Peyer's patch (tissue), 4 donors: ENCODE results near the gene MYBPC1. TPM values are rescaled to one million over a fixed set of nuclear protein-coding genes. Genes with fewer than 3 reads are reported as not detected.
"Not testable (repeated sequence)": the region's sequence is repeated elsewhere in the genome, so short reads cannot be mapped to it uniquely, and the experiment has no call there.

ENCODE experiments used
- DNase-seq, 3 donors: peaks; one replicate each; pipeline ENCODE4 v3.0.0-alpha.2; 2017 to 2019
- H3K27ac ChIP-seq, 4 donors: fragments of 200-600 bp; sonication (generic); one replicate each; pipeline ENCODE4 v1.5.1; 2016 to 2019
- H3K27me3 ChIP-seq, 2 donors: fragments of 200-600 bp; sonication (generic); one replicate each; pipeline ENCODE4 v1.5.1; 2019
- H3K36me3 ChIP-seq, 3 donors: fragments of 200-600 bp; sonication (generic); one replicate each; pipeline ENCODE4 v1.5.1; 2016 to 2019
- H3K4me1 ChIP-seq, 4 donors: fragments of 200-600 bp; sonication (generic); one replicate each; pipeline ENCODE4 v1.5.1; 2016 to 2019
- H3K4me3 ChIP-seq, 4 donors: fragments of 200-600 bp; sonication (generic); 1 replicate in 3 of 4; 2 replicates in 1 of 4; pipeline ENCODE4 v1.5.1; 2016 to 2019; ENCODE audit warnings: mild to moderate bottlenecking in 1 of 4
- H3K9me3 ChIP-seq, 4 donors: fragments of 200-600 bp; sonication (generic); one replicate each; pipeline ENCODE4 v1.5.1; 2016 to 2019; ENCODE audit warnings: mild to moderate bottlenecking in 1 of 4
- POLR2A ChIP-seq, 2 donors: fragments of 450-650 bp; IDR thresholded peaks; one replicate each; pipeline ENCODE4 v1.5.1; 2017; ENCODE audit warnings: antibody characterized with exemption in 2 of 2, mild to moderate bottlenecking in 2 of 2, moderate library complexity in 2 of 2
- total RNA-seq, 4 donors: library from RNA; depleted of rRNA; stranded (reverse); fragments of >200 nt; gene quantifications; one replicate each; pipeline ENCODE4 v1.1.0, GENCODE V29; 2016
- TF ChIP-seq, protein P1 (sequence below), 6 experiments: fragments of 450-650 bp in 4 of 6; fragments of 200-600 bp in 2 of 6; sonication (generic) in 1 of 6; IDR thresholded peaks; one replicate each; pipeline ENCODE4 v1.5.1; 2017 to 2019; ENCODE audit warnings: antibody characterized with exemption in 6 of 6, mild to moderate bottlenecking in 3 of 6, moderate library complexity in 1 of 6

Gene MYBPC1, protein sequence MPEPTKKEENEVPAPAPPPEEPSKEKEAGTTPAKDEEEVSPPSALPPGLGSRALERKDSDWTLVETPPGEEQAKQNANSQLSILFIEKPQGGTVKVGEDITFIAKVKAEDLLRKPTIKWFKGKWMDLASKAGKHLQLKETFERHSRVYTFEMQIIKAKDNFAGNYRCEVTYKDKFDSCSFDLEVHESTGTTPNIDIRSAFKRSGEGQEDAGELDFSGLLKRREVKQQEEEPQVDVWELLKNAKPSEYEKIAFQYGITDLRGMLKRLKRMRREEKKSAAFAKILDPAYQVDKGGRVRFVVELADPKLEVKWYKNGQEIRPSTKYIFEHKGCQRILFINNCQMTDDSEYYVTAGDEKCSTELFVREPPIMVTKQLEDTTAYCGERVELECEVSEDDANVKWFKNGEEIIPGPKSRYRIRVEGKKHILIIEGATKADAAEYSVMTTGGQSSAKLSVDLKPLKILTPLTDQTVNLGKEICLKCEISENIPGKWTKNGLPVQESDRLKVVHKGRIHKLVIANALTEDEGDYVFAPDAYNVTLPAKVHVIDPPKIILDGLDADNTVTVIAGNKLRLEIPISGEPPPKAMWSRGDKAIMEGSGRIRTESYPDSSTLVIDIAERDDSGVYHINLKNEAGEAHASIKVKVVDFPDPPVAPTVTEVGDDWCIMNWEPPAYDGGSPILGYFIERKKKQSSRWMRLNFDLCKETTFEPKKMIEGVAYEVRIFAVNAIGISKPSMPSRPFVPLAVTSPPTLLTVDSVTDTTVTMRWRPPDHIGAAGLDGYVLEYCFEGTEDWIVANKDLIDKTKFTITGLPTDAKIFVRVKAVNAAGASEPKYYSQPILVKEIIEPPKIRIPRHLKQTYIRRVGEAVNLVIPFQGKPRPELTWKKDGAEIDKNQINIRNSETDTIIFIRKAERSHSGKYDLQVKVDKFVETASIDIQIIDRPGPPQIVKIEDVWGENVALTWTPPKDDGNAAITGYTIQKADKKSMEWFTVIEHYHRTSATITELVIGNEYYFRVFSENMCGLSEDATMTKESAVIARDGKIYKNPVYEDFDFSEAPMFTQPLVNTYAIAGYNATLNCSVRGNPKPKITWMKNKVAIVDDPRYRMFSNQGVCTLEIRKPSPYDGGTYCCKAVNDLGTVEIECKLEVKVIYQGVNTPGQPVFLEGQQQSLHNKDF
- total RNA-seq = 100 to 1,000 TPM in 1 of 4 donors, 10 to 100 TPM in 2, not detected in 1; 19.4 to 141 (median 63.9) TPM

DNA sequence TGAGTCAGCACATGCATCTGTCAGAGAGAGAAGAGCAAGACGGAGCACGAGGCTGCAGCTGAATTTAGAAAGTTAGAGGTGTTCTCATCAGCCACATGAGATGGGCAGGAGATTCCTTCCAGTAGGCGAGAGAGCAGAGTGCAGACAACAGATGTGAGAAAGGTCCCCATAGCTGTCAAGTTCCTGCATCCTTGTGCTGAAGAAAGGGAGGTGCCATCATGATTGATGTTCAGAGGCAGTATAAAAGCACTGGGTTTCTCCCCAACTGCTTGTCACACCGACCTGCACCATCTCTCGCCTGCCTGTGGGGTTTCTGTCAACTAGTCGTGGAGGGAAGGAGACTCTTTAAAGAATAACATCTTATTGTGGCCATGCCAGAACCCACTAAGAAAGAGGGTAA lies at the start of gene MYBPC1:
TSS of gene MYBPC1 (plus strand) at position 272 of the 400 bp plus-strand sequence. CDS start at position 372, 100 bp downstream.
- TF ChIP-seq, protein P1, sequence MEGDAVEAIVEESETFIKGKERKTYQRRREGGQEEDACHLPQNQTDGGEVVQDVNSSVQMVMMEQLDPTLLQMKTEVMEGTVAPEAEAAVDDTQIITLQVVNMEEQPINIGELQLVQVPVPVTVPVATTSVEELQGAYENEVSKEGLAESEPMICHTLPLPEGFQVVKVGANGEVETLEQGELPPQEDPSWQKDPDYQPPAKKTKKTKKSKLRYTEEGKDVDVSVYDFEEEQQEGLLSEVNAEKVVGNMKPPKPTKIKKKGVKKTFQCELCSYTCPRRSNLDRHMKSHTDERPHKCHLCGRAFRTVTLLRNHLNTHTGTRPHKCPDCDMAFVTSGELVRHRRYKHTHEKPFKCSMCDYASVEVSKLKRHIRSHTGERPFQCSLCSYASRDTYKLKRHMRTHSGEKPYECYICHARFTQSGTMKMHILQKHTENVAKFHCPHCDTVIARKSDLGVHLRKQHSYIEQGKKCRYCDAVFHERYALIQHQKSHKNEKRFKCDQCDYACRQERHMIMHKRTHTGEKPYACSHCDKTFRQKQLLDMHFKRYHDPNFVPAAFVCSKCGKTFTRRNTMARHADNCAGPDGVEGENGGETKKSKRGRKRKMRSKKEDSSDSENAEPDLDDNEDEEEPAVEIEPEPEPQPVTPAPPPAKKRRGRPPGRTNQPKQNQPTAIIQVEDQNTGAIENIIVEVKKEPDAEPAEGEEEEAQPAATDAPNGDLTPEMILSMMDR (IDR thresholded peaks at IDR 0.05) = no peak
- no peak for TF ChIP-seq POLR2A (IDR thresholded peaks at IDR 0.05)
- H3K9me3 ChIP-seq = no peaks in the 10 kb centered on the region
- H3K4me1 ChIP-seq = no peaks in the 10 kb centered on the region
- no peaks in the 10 kb centered on the region for H3K27me3 ChIP-seq
- no peak for DNase-seq
- H3K27ac ChIP-seq = no peak within 1 kb of the TSS
- H3K36me3 ChIP-seq = no peaks in the 10 kb centered on the region
- no peak within 1 kb of the TSS for H3K4me3 ChIP-seq

DNA sequence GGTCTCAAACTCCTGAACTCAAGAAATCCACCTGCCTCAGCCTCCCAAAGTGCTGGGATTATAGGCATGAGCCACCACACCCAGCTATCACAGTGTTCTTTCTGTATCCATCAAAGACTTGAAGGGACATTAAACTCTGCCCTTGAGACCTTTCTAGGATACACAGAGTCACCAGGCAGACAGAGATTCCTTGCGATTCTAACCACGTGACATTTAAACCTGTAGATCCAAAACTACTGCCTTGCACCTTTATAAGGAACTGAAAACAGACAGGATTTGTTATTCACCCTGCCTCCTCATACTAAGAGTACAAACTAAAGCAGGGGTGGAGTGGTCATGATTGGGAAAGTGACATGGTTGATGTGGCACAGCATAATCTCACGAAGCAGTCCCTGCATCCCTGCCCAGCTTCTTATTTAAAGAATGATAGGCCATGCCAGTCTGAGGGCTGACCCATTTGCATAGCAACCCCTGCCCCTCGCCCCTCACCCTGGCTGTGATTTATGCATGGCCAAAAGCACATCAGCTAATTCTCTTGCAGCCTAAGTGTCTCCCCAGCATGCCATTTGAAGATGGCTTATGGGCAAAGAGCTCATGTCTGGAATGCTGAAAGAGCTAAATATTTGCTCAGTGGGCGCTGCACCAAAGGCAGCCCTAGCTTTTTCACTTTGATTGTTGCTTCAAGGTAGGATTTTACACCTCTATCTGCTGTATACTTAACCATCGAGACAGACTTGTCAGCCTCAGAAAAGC lies 43.2 kb upstream of the MYBPC1 start:
- H3K4me3 ChIP-seq = no peak overlapping the region
- no peak overlapping the region for H3K27ac ChIP-seq
- H3K36me3 ChIP-seq = no peaks in the 10 kb centered on the region
- DNase-seq = no peak
- no peaks in the 10 kb centered on the region for H3K27me3 ChIP-seq
- no peaks in the 10 kb centered on the region for H3K9me3 ChIP-seq
- H3K4me1 ChIP-seq = no peaks in the 10 kb centered on the region
- TF ChIP-seq, protein P1 (IDR thresholded peaks at IDR 0.05) = no peak
- no peak for TF ChIP-seq POLR2A (IDR thresholded peaks at IDR 0.05)

DNA sequence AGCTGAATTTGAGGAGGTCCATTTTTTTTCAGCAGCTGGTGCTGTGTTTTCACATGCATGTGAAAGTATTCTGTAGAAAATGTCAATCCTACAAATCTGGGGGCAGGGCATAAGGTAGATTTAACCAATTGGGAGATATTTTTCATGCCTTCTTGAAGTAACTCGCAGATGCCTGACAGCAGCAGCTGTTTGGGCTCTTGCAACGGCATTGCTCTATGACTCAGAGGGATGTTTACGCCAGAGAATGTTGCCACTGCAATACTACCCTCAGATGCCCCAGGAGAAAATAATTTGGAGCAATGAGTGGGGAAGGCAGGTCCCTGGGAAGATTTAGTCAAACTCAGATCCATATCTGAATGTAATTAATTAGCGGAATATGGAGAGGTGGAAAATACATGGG lies 42.5 kb upstream of the MYBPC1 start:
- H3K36me3 ChIP-seq = no peaks in the 10 kb centered on the region
- TF ChIP-seq, protein P1 (IDR thresholded peaks at IDR 0.05) = no peak
- TF ChIP-seq POLR2A (IDR thresholded peaks at IDR 0.05) = no peak
- no peaks in the 10 kb centered on the region for H3K27me3 ChIP-seq
- H3K27ac ChIP-seq = no peak overlapping the region
- no peak for DNase-seq
- no peaks in the 10 kb centered on the region for H3K4me1 ChIP-seq
- H3K4me3 ChIP-seq = no peak overlapping the region
- no peaks in the 10 kb centered on the region for H3K9me3 ChIP-seq

DNA sequence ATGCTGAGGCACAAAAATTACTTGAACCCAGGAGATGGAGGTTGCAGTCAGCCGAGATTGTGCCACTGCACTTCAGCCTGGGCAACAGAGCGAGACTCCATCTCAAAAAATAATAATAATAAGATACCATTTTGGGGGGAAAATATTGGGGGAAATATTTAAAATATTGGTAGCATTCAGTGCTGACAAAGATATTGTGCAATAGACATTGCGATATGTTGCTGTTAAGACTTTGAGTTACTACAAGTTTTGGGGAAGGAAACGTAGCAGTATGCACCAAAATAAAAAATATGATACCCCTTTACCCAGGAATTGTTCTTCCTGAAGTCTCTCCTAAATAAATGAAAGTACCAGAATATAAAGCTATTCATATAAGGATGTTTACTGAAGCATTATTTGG lies 37.7 kb upstream of the MYBPC1 start:
- no peak for DNase-seq
- Histone ChIP-seq H3K4me3 (no peak overlapping the region), H3K27ac (no peak overlapping the region), H3K36me3 (no peaks in the 10 kb centered on the region), H3K27me3 (no peaks in the 10 kb centered on the region), H3K9me3 (no peaks in the 10 kb centered on the region), H3K4me1 (no peaks in the 10 kb centered on the region)
- TF ChIP-seq, protein P1 (IDR thresholded peaks at IDR 0.05) = no peak
- TF ChIP-seq POLR2A (IDR thresholded peaks at IDR 0.05) = no peak

DNA sequence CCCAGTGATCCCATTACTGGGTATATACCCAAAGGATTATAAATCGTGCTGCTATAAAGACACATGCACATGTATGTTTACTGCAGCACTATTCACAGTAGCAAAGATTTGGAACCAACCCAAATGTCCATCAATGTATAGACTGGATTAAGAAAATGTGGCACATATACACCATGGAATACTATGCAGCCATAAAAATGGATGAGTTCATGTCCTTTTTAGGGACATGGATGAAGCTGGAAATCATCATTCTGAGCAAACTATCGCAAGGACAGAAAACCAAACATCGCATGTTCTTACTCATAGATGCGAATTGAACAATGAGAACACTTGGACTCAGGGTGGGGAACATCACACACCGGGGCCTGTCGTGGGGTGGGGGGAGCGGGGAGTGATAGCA lies 36.0 kb upstream of the MYBPC1 start:
- H3K27ac ChIP-seq, H3K27me3 ChIP-seq, DNase-seq, H3K36me3 ChIP-seq, H3K9me3 ChIP-seq, H3K4me1 ChIP-seq, H3K4me3 ChIP-seq: not testable (repeated sequence)
